HepG2 (cell line): ENCODE results near the gene SLC35A3. TPM values are rescaled to one million over a fixed set of nuclear protein-coding genes. Genes with fewer than 3 reads are reported as not detected.
A peak's percentile ranks its signal among the peaks of the same experiment; 100 is the strongest.

ENCODE experiments used
- ATAC-seq: fragments of 200-7000 bp; cut with Tn5 transposase; 3 replicates; pipeline ENCODE4 v1.9.1; 2020; ENCODE audit warnings: mild to moderate bottlenecking, moderate library complexity
- BruUV-seq: library from RNA; stranded (reverse); fragments of 400-500 nt; replicated peaks from 2 replicates; lab custom pipeline; 2021; lab: Mats Ljungman, UMichigan
- CTCF ChIA-PET: fragments of 300-600 bp; formaldehyde crosslinking; extraction: SDS; loops from one replicate; lab custom pipeline; 2021; ENCODE audit warnings: low total read pairs, inconsistent platforms, low intra/inter-chr PET ratio; lab: Yijun Ruan, JAX
- POLR2A ChIA-PET: fragments of 350-600 bp; sonication (Branson Sonifier 250); formaldehyde crosslinking; loops from one replicate; lab custom pipeline; 2020; ENCODE audit warnings: antibody characterized with exemption, inconsistent platforms; lab: Yijun Ruan, JAX
- DNase-seq: peaks from one replicate; pipeline ENCODE4 v3.0.0-alpha.2; 2015; ENCODE audit warnings: low spot score
- FAIRE-seq: peaks from 3 replicates; lab custom pipeline; 2011; peaks lifted over from hg19 to GRCh38; lab: Jason Lieb, UNC
- H2AFZ ChIP-seq: one replicate; pipeline ENCODE4 v1.6.1; 2011; ENCODE audit warnings: low read length, inconsistent platforms
- H3K27ac ChIP-seq: fragments of 300-600 bp; 3 replicates; pipeline ENCODE4 v1.8.0; 2011; ENCODE audit warnings: mixed run types, mild to moderate bottlenecking, mixed read lengths, low read length, inconsistent platforms; ENCODE audit not compliant: insufficient read depth; ENCODE audit errors: extremely low read length
- H3K27me3 ChIP-seq, 2 experiments: fragments of 200-600 bp in 1 of 2; 2 replicates in 1 of 2; 3 replicates in 1 of 2; pipeline versions ENCODE4 v1.6.0 to v1.8.0; 2011; ENCODE audit warnings: low read length in 2 of 2, mild to moderate bottlenecking in 2 of 2, moderate library complexity in 2 of 2, inconsistent platforms in 1 of 2; ENCODE audit not compliant: insufficient read depth in 2 of 2, control insufficient read depth in 1 of 2
- H3K36me3 ChIP-seq, 2 experiments: fragments of 200-600 bp in 1 of 2; replicated peaks in 1 of 2; 2 replicates in 1 of 2; 3 replicates in 1 of 2; pipeline versions ENCODE4 v1.5.1 to v1.8.0; 2011; ENCODE audit warnings: low read length in 2 of 2, inconsistent platforms in 1 of 2; ENCODE audit not compliant: insufficient read depth in 2 of 2, control insufficient read depth in 1 of 2
- H3K4me1 ChIP-seq: 2 replicates; pipeline ENCODE4 v1.5.1; 2012; ENCODE audit warnings: low read length, inconsistent platforms; ENCODE audit not compliant: insufficient read depth
- H3K4me2 ChIP-seq: 2 replicates; pipeline ENCODE4 v1.6.0; 2011; ENCODE audit warnings: low read depth, low read length, inconsistent platforms
- H3K4me3 ChIP-seq, 3 experiments: fragments of 200-600 bp in 1 of 3; sonication (generic), shearing (Covaris generic) in 1 of 3; replicated peaks in 1 of 3; 2 replicates each; pipeline ENCODE4 v1.5.1; 2011 to 2016; ENCODE audit warnings: low read length in 3 of 3, inconsistent platforms in 2 of 3, low read depth in 2 of 3, mild to moderate bottlenecking in 2 of 3, control low read depth in 1 of 3, mixed read lengths in 1 of 3; ENCODE audit not compliant: insufficient read depth in 1 of 3
- H3K79me2 ChIP-seq: one replicate; pipeline ENCODE4 v1.6.1; 2011; ENCODE audit warnings: low read length, inconsistent platforms; ENCODE audit not compliant: insufficient read depth
- H3K9ac ChIP-seq: 2 replicates; pipeline ENCODE4 v1.6.0; 2011; ENCODE audit warnings: mild to moderate bottlenecking, low read depth, low read length, inconsistent platforms; ENCODE audit not compliant: insufficient read depth
- H3K9me3 ChIP-seq: 2 replicates; pipeline ENCODE4 v1.5.1; 2012; ENCODE audit warnings: mild to moderate bottlenecking, low read length
- H4K20me1 ChIP-seq: 2 replicates; pipeline ENCODE4 v1.6.0; 2011; ENCODE audit warnings: inconsistent platforms, mild to moderate bottlenecking, low read length, moderate library complexity; ENCODE audit not compliant: insufficient read depth
- GZF1 ChIP-seq: sonication (generic); formaldehyde crosslinking; IDR thresholded peaks from 2 replicates; pipeline ENCODE4 v1.5.1; 2020; ENCODE audit warnings: mild to moderate bottlenecking, missing genetic modification reagents
- JUND ChIP-seq: sonication (generic); formaldehyde crosslinking; IDR thresholded peaks from 2 replicates; pipeline ENCODE4 v1.8.0; 2022; ENCODE audit warnings: mild to moderate bottlenecking, missing genetic modification reagents
- KAT7 ChIP-seq: IDR thresholded peaks from 2 replicates; pipeline ENCODE4 v1.6.1; 2018; ENCODE audit warnings: borderline replicate concordance, missing compliant biosample characterization
- KDM4B ChIP-seq: sonication (generic); formaldehyde crosslinking; IDR thresholded peaks from 2 replicates; pipeline ENCODE4 v1.4.0; 2020; ENCODE audit warnings: missing genetic modification reagents
- MAFF ChIP-seq: IDR thresholded peaks from 2 replicates; pipeline ENCODE4 v1.6.1; 2011; ENCODE audit warnings: low read depth, low read length, improper control_type of control experiment
- MTA1 ChIP-seq: sonication (generic); formaldehyde crosslinking; IDR thresholded peaks from 2 replicates; pipeline ENCODE4 v1.4.0; 2020; ENCODE audit warnings: missing genetic modification reagents, mild to moderate bottlenecking, borderline replicate concordance
- MYNN ChIP-seq: sonication (generic); formaldehyde crosslinking; IDR thresholded peaks from 2 replicates; pipeline ENCODE4 v1.4.0; 2020; ENCODE audit warnings: mild to moderate bottlenecking, low read depth, missing genetic modification reagents
- NAIF1 ChIP-seq: sonication (generic); formaldehyde crosslinking; IDR thresholded peaks from 2 replicates; pipeline ENCODE4 v1.5.0; 2020; ENCODE audit warnings: mild to moderate bottlenecking, missing genetic modification reagents, borderline replicate concordance
- NR2F6 ChIP-seq, 2 experiments: IDR thresholded peaks; 2 replicates each; pipeline ENCODE4 v1.6.1; 2016; ENCODE audit warnings: antibody characterized with exemption in 1 of 2, mild to moderate bottlenecking in 1 of 2
- RBM39 ChIP-seq: fragments of 200-400 bp; formaldehyde crosslinking; IDR thresholded peaks from one replicate; pipeline ENCODE4 v1.6.1; 2018; ENCODE audit warnings: antibody characterized with exemption, mild to moderate bottlenecking, low read depth, low read length; ENCODE audit not compliant: poor library complexity, severe bottlenecking
- ZBTB33 ChIP-seq: sonication (generic); formaldehyde crosslinking; IDR thresholded peaks from 2 replicates; pipeline ENCODE4 v1.4.0; 2020; ENCODE audit warnings: missing genetic modification reagents
- ZNF451 ChIP-seq: sonication (generic); formaldehyde crosslinking; IDR thresholded peaks from 2 replicates; pipeline ENCODE4 v1.5.0; 2020; ENCODE audit warnings: mild to moderate bottlenecking, missing genetic modification reagents
- ZNF512B ChIP-seq: sonication (generic); formaldehyde crosslinking; IDR thresholded peaks from 2 replicates; pipeline ENCODE4 v1.5.1; 2020; ENCODE audit warnings: missing genetic modification reagents, mild to moderate bottlenecking, borderline replicate concordance
- ZNF7 ChIP-seq: IDR thresholded peaks from 2 replicates; pipeline ENCODE4 v1.6.1; 2016; ENCODE audit warnings: missing biosample characterization, missing genetic modification reagents
- ZNF773 ChIP-seq: sonication (generic); formaldehyde crosslinking; IDR thresholded peaks from 2 replicates; pipeline ENCODE4 v1.4.0; 2020; ENCODE audit warnings: missing genetic modification reagents, borderline replicate concordance
- WGBS: methylation state at CpG from one replicate; pipeline ENCODE4 v1.1.6; 2017; ENCODE audit warnings: low lambda C conversion rate; 5-methylcytosine and 5-hydroxymethylcytosine counted together
- in situ Hi-C: cut with HindIII; loops from 2 replicates; pipeline ENCODE4 v1.10.0; 2017; ENCODE audit warnings: low pct_unique_long_range_greater_than_20kb; ENCODE audit not compliant: extremely low pct_ligation_motif_present
- intact Hi-C: fragments of 100-400 bp; cut with micrococcal nuclease; formaldehyde crosslinking; loops from one replicate; pipeline ENCODE4 v1.10.0; 2022; ENCODE audit not compliant: unreplicated experiment
- polyA plus RNA-seq, 8 experiments: library from polyadenylated mRNA; depleted of rRNA in 3 of 8; stranded (reverse) in 7 of 8; unstranded in 1 of 8; fragments of >200 nt; fragmentation: Illumina TruSeq in 4 of 8; extraction: Trizol in 4 of 8; gene quantifications; 2 replicates each; pipeline versions ENCODE4 v1.2.1 to v1.2.3, GENCODE V29; 2011 to 2016; ENCODE audit warnings: low read depth in 4 of 8, missing spikeins in 1 of 8, mixed read lengths in 1 of 8; ENCODE audit not compliant: insufficient read depth in 1 of 8
- total RNA-seq, 5 experiments: library from RNA; depleted of rRNA; stranded (reverse); fragments of >200 nt; fragmentation: Illumina TruSeq; extraction: Trizol; gene quantifications; 2 replicates each; pipeline ENCODE4 v1.2.3, GENCODE V29; 2016; ENCODE audit warnings: low read depth in 1 of 5
- TF ChIP-seq, protein P1 (sequence below): sonication (generic); IDR thresholded peaks from 2 replicates; pipeline ENCODE4 v1.6.1; 2016; ENCODE audit warnings: low read depth, borderline replicate concordance

Gene SLC35A3
- total and polyA plus RNA-seq, 2 of the 13 experiments (the other 11 are each of a cell fraction or from before 2014, with no cell fraction given) = 11.2 to 24.9 TPM

DNA sequence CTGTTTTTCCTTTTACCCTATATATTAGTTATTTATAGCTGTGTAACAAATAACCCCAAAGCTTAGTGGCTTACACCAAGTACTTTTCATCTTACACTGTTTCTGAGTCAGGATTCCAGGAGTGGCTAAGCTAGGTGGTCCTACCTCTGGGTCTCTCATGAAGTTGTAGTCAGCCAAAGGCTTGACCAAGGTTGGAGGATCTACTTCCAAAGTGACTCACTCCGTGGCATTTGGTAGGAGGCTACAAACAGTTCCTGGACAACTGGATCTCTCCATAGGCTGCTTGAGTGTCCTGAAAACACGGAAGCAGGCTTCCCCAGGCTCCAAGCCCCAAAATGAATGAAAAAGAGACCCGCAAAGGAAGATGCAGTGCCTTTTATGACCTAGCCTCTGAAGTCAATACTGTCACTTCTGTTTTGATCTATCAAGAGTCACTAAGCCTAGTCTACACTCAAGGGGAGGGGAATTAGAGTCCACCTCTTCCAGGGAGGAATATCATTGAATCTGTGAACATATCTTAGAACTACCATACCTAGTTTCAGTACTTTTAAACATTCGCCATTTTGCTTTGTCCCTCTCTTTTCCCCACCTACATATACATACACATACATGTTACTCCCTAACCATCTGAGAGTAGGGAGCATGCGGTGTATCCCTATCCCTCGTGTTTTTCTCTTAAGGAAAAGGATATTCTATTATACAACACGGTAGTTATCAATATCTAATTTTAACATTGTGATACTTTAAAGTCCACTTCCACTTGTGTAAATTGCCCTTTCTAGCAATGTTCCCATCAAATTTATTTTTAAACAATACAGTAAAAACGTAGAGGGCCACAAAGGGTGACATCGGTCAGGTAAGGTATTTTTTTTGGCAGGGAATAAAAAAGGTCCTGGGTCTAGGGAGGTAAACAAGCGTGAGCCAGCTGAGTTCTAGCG, 67.2 kb downstream of the SLC35A3 start:
- Histone ChIP-seq H3K9ac (peak overlapping the region; percentile 99), H3K4me3 (peak overlapping the region; percentile 91 to 99 (median 97)), H4K20me1 (peaks cover 18% of the 10 kb centered on the region; the same call in 1 of the 2 replicates), H3K27me3 (no peaks in the 10 kb centered on the region; a peak in 1 of 5 replicates), H3K79me2 (peaks cover 65% of the 10 kb centered on the region), H3K4me1 (peaks cover 47% of the 10 kb centered on the region), H3K4me2 (peak overlapping the region; percentile 87), H3K36me3 (no peaks in the 10 kb centered on the region), H3K9me3 (no peaks in the 10 kb centered on the region), H2AFZ (no peak overlapping the region), H3K27ac (peak overlapping the region; percentile 94)
- FAIRE-seq = peak; percentile 43
- BruUV-seq = TSS peak; percentile 87
- ChIA-PET POLR2A (interaction anchor here (1.0 to 2.9 kb wide), 6 partner anchors 10 to 187 kb away, joined by 3 to 25 read pairs (median 6); partner anchors contain the start of genes AGL and SLC35A3), CTCF (no interaction called here)
- peak; percentile 48 for DNase-seq
- intact Hi-C loops = loop anchor here (10.0 kb wide), 1 partner anchor 318 kb away; the partner anchor contains the start of gene CDC14A
- WGBS = 3% methylated on average over 11 of the region's 11 CpGs
- in situ Hi-C loops = loop anchor here (5.0 kb wide), 1 partner anchor 230 kb away; no protein-coding TSS in a partner anchor
- ATAC-seq = peak; percentile 15
- TF ChIP-seq, protein P1, sequence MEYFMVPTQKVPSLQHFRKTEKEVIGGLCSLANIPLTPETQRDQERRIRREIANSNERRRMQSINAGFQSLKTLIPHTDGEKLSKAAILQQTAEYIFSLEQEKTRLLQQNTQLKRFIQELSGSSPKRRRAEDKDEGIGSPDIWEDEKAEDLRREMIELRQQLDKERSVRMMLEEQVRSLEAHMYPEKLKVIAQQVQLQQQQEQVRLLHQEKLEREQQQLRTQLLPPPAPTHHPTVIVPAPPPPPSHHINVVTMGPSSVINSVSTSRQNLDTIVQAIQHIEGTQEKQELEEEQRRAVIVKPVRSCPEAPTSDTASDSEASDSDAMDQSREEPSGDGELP = peak; percentile 13; the same call in 1 of the 2 replicates
- TF ChIP-seq KAT7 = 0 out of 2 replicates have a peak, but pooled peaks have one; percentile 41
- no peak for TF ChIP-seq ZBTB33 (CRISPR knock-in tag)
- no peak for TF ChIP-seq NR2F6 (IDR thresholded peaks at IDR 0.05)
- no peak for TF ChIP-seq NR2F6 (CRISPR knock-in tag; IDR thresholded peaks at IDR 0.05)
- TF ChIP-seq MAFF = no peak
- no peak for TF ChIP-seq MTA1 (CRISPR knock-in tag)
- no peak for TF ChIP-seq ZNF451
- TF ChIP-seq NAIF1 (CRISPR knock-in tag) = 0 out of 2 replicates have a peak, but pooled peaks have one; percentile 32
- no peak for TF ChIP-seq JUND
- no peak for TF ChIP-seq MYNN (CRISPR knock-in tag)
- TF ChIP-seq GZF1 = no peak
- TF ChIP-seq KDM4B (CRISPR knock-in tag) = no peak
- TF ChIP-seq ZNF512B (CRISPR knock-in tag) = no peak
- TF ChIP-seq ZNF7 = no peak
- TF ChIP-seq RBM39 = no peak
- no peak for TF ChIP-seq ZNF773 (CRISPR knock-in tag)
